SK-N-SH treated with all-trans-retinoic acid at 6 μM for 48 hours (cell line): ENCODE measurements around the gene FPR2.

Experiments
- ATAC-seq: fragments of 200-7000 bp; cut with Tn5 transposase; 3 replicates; pipeline ENCODE4 v1.9.1; 2020; ENCODE audit warnings: mild to moderate bottlenecking, moderate library complexity
- ARNTL ChIP-seq: fragments of 450-650 bp; formaldehyde crosslinking; IDR thresholded peaks from 2 replicates; pipeline ENCODE4 v1.5.0; 2020; ENCODE audit warnings: low read depth, mild to moderate bottlenecking, moderate library complexity, borderline replicate concordance
- BACH2 ChIP-seq: fragments of 250-450 bp; sonication (Bioruptor Pico); IDR thresholded peaks from 2 replicates; pipeline ENCODE4 v1.9.0; 2021; ENCODE audit warnings: mild to moderate bottlenecking, borderline replicate concordance
- ESRRG ChIP-seq: fragments of 250-450 bp; sonication (Bioruptor Pico); IDR thresholded peaks from 2 replicates; pipeline ENCODE4 v1.6.1; 2021; ENCODE audit warnings: mild to moderate bottlenecking
- GLIS3 ChIP-seq: fragments of 250-450 bp; sonication (Bioruptor Pico); IDR thresholded peaks from 2 replicates; pipeline ENCODE4 v1.5.0; 2020; ENCODE audit warnings: mild to moderate bottlenecking, moderate library complexity
- ISL1 ChIP-seq: fragments of 250-450 bp; sonication (Bioruptor Pico); IDR thresholded peaks from 2 replicates; pipeline ENCODE4 v2.1.2; 2022; ENCODE audit warnings: mild to moderate bottlenecking, moderate library complexity
- OSR1 ChIP-seq: fragments of 250-450 bp; sonication (Bioruptor Pico); IDR thresholded peaks from 2 replicates; pipeline ENCODE4 v1.8.0; 2022; ENCODE audit warnings: moderate library complexity, mild to moderate bottlenecking, inconsistent platforms
- PATZ1 ChIP-seq: fragments of 250-450 bp; sonication (Bioruptor Pico); IDR thresholded peaks from 2 replicates; pipeline ENCODE4 v1.8.0; 2020; ENCODE audit warnings: mild to moderate bottlenecking, moderate library complexity, borderline replicate concordance
- RARB ChIP-seq: fragments of 250-450 bp; sonication (Bioruptor Pico); IDR thresholded peaks from 2 replicates; pipeline ENCODE4 v1.8.0; 2021; ENCODE audit warnings: mild to moderate bottlenecking, moderate library complexity
- SNAI2 ChIP-seq: fragments of 250-450 bp; sonication (Bioruptor Pico); IDR thresholded peaks from 2 replicates; pipeline ENCODE4 v1.5.0; 2020; ENCODE audit warnings: mild to moderate bottlenecking, moderate library complexity
- TCF4 ChIP-seq: fragments of 250-450 bp; sonication (Bioruptor Pico); IDR thresholded peaks from 2 replicates; pipeline ENCODE4 v1.8.0; 2021; ENCODE audit warnings: mild to moderate bottlenecking, moderate library complexity, borderline replicate concordance
- TOX ChIP-seq: fragments of 250-450 bp; sonication (Bioruptor Pico); IDR thresholded peaks from 2 replicates; pipeline ENCODE4 v1.8.0; 2021; ENCODE audit warnings: mild to moderate bottlenecking, moderate library complexity, borderline replicate concordance
- ZC3H10 ChIP-seq: fragments of 250-450 bp; sonication (Bioruptor Pico); IDR thresholded peaks from 2 replicates; pipeline ENCODE4 v1.5.1; 2021; ENCODE audit warnings: mild to moderate bottlenecking, moderate library complexity
- ZFP30 ChIP-seq: fragments of 450-650 bp; formaldehyde crosslinking; IDR thresholded peaks from 2 replicates; pipeline ENCODE4 v1.5.0; 2022; ENCODE audit warnings: mild to moderate bottlenecking, moderate library complexity
- ZNF565 ChIP-seq: fragments of 450-650 bp; formaldehyde crosslinking; conservative IDR thresholded peaks from 2 replicates; pipeline ENCODE4 v1.5.0; 2020; ENCODE audit warnings: low read depth, mild to moderate bottlenecking, moderate library complexity
- ZNF70 ChIP-seq: fragments of 450-650 bp; formaldehyde crosslinking; IDR thresholded peaks from 2 replicates; pipeline ENCODE4 v1.5.0; 2020; ENCODE audit warnings: mild to moderate bottlenecking, moderate library complexity
- ZNF8 ChIP-seq: fragments of 450-650 bp; formaldehyde crosslinking; IDR thresholded peaks from 2 replicates; pipeline ENCODE4 v1.5.0; 2020; ENCODE audit warnings: mild to moderate bottlenecking, moderate library complexity
- TF ChIP-seq, protein P1 (sequence below): fragments of 250-450 bp; sonication (Bioruptor Pico); IDR thresholded peaks from 2 replicates; pipeline ENCODE4 v1.5.1; 2021; ENCODE audit warnings: mild to moderate bottlenecking, moderate library complexity
- TF ChIP-seq, protein P2 (sequence below): fragments of 250-450 bp; sonication (Bioruptor Pico); IDR thresholded peaks from 2 replicates; pipeline ENCODE4 v1.5.0; 2020; ENCODE audit warnings: mild to moderate bottlenecking, moderate library complexity
- TF ChIP-seq, protein P3 (sequence below): fragments of 250-450 bp; sonication (Bioruptor Pico); IDR thresholded peaks from 2 replicates; pipeline ENCODE4 v1.8.0; 2021; ENCODE audit warnings: low read depth, mild to moderate bottlenecking, moderate library complexity, borderline replicate concordance
- TF ChIP-seq, protein P4 (sequence below): fragments of 250-450 bp; sonication (Bioruptor Pico); IDR thresholded peaks from 2 replicates; pipeline ENCODE4 v1.5.1; 2020; ENCODE audit warnings: low read depth, mild to moderate bottlenecking, moderate library complexity

Gene FPR2

GRCh38 chr19:51807111-51807701 lies 46.2 kb downstream of the FPR2 start:
- TF ChIP-seq ZC3H10 (CRISPR knock-in tag) (no peak), BACH2 (CRISPR knock-in tag) (no peak), ZNF70 (CRISPR knock-in tag) (no peak), ZNF8 (no peak), RARB (CRISPR knock-in tag) (no peak), ISL1 (CRISPR knock-in tag) (no peak), PATZ1 (CRISPR knock-in tag) (no peak), SNAI2 (CRISPR knock-in tag) (no peak), ZNF565 (CRISPR knock-in tag) (no peak), ARNTL (CRISPR knock-in tag) (no peak), GLIS3 (CRISPR knock-in tag) (no peak), ZFP30 (CRISPR knock-in tag) (no peak), ESRRG (CRISPR knock-in tag) (no peak), TOX (CRISPR knock-in tag) (no peak), OSR1 (CRISPR knock-in tag) (no peak)
- TF ChIP-seq, protein P1, sequence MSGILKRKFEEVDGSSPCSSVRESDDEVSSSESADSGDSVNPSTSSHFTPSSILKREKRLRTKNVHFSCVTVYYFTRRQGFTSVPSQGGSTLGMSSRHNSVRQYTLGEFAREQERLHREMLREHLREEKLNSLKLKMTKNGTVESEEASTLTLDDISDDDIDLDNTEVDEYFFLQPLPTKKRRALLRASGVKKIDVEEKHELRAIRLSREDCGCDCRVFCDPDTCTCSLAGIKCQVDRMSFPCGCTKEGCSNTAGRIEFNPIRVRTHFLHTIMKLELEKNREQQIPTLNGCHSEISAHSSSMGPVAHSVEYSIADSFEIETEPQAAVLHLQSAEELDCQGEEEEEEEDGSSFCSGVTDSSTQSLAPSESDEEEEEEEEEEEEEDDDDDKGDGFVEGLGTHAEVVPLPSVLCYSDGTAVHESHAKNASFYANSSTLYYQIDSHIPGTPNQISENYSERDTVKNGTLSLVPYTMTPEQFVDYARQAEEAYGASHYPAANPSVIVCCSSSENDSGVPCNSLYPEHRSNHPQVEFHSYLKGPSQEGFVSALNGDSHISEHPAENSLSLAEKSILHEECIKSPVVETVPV (CRISPR knock-in tag): no peak
- TF ChIP-seq, protein P2, sequence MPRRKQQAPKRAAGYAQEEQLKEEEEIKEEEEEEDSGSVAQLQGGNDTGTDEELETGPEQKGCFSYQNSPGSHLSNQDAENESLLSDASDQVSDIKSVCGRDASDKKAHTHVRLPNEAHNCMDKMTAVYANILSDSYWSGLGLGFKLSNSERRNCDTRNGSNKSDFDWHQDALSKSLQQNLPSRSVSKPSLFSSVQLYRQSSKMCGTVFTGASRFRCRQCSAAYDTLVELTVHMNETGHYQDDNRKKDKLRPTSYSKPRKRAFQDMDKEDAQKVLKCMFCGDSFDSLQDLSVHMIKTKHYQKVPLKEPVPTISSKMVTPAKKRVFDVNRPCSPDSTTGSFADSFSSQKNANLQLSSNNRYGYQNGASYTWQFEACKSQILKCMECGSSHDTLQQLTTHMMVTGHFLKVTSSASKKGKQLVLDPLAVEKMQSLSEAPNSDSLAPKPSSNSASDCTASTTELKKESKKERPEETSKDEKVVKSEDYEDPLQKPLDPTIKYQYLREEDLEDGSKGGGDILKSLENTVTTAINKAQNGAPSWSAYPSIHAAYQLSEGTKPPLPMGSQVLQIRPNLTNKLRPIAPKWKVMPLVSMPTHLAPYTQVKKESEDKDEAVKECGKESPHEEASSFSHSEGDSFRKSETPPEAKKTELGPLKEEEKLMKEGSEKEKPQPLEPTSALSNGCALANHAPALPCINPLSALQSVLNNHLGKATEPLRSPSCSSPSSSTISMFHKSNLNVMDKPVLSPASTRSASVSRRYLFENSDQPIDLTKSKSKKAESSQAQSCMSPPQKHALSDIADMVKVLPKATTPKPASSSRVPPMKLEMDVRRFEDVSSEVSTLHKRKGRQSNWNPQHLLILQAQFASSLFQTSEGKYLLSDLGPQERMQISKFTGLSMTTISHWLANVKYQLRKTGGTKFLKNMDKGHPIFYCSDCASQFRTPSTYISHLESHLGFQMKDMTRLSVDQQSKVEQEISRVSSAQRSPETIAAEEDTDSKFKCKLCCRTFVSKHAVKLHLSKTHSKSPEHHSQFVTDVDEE (CRISPR knock-in tag): no peak
- TF ChIP-seq, protein P3, sequence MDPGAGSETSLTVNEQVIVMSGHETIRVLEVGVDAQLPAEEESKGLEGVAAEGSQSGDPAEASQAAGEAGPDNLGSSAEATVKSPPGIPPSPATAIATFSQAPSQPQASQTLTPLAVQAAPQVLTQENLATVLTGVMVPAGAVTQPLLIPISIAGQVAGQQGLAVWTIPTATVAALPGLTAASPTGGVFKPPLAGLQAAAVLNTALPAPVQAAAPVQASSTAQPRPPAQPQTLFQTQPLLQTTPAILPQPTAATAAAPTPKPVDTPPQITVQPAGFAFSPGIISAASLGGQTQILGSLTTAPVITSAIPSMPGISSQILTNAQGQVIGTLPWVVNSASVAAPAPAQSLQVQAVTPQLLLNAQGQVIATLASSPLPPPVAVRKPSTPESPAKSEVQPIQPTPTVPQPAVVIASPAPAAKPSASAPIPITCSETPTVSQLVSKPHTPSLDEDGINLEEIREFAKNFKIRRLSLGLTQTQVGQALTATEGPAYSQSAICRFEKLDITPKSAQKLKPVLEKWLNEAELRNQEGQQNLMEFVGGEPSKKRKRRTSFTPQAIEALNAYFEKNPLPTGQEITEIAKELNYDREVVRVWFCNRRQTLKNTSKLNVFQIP (CRISPR knock-in tag): no peak
- ATAC-seq: no peak

- no peak for TF ChIP-seq TCF4 (CRISPR knock-in tag)
- TF ChIP-seq, protein P4, sequence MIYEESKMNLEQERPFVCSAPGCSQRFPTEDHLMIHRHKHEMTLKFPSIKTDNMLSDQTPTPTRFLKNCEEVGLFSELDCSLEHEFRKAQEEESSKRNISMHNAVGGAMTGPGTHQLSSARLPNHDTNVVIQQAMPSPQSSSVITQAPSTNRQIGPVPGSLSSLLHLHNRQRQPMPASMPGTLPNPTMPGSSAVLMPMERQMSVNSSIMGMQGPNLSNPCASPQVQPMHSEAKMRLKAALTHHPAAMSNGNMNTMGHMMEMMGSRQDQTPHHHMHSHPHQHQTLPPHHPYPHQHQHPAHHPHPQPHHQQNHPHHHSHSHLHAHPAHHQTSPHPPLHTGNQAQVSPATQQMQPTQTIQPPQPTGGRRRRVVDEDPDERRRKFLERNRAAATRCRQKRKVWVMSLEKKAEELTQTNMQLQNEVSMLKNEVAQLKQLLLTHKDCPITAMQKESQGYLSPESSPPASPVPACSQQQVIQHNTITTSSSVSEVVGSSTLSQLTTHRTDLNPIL (CRISPR knock-in tag): no peak
- no peak for TF ChIP-seq ARNTL (CRISPR knock-in tag)
- TF ChIP-seq BACH2 (CRISPR knock-in tag): no peak
- TF ChIP-seq, protein P1 (CRISPR knock-in tag): no peak
- no peak for TF ChIP-seq TOX (CRISPR knock-in tag)
- TF ChIP-seq, protein P3 (CRISPR knock-in tag): no peak
- no peak for TF ChIP-seq ZNF8
- no peak for TF ChIP-seq ZFP30 (CRISPR knock-in tag)
- no peak for TF ChIP-seq PATZ1 (CRISPR knock-in tag)
- no peak for TF ChIP-seq GLIS3 (CRISPR knock-in tag)
- ATAC-seq: no peak
These were observed 46.9 kb downstream of the FPR2 start for GRCh38 chr19:51807925-51808324.
